Neural cell (in vitro differentiated cells): ENCODE measurements around the gene ANKRD13C. TPM values are rescaled to one million over a fixed set of nuclear protein-coding genes. Genes with fewer than 3 reads are reported as not detected.

Experiments
- H2AFZ ChIP-seq: fragments of 200-600, 300-800 bp; sonication (generic), shearing (Covaris generic); 2 replicates; pipeline ENCODE4 v1.6.0; 2014; ENCODE audit warnings: low read depth, mild to moderate bottlenecking, antibody characterized with exemption, low read length, moderate library complexity
- H3F3A ChIP-seq: fragments of 200-600 bp; shearing (Covaris generic); 2 replicates; pipeline ENCODE4 v1.6.1; 2016; ENCODE audit warnings: mild to moderate bottlenecking, moderate library complexity, mixed read lengths, antibody characterized with exemption, low read length; ENCODE audit not compliant: insufficient read depth, poor library complexity, severe bottlenecking
- H3K27ac ChIP-seq: fragments of 200-600, 300-800 bp; sonication (generic), shearing (Covaris generic); 2 replicates; pipeline ENCODE4 v1.5.1; 2014; ENCODE audit warnings: mild to moderate bottlenecking, low read length, moderate library complexity
- H3K27me3 ChIP-seq: fragments of 300-800, 200-600 bp; sonication (generic), shearing (Covaris generic); 2 replicates; pipeline ENCODE4 v1.6.0; 2014; ENCODE audit warnings: mild to moderate bottlenecking, low read depth, low read length, moderate library complexity; ENCODE audit not compliant: insufficient read depth
- H3K36me3 ChIP-seq: fragments of 300-800, 200-600 bp; sonication (generic), shearing (Covaris generic); 2 replicates; pipeline ENCODE4 v1.5.1; 2014; ENCODE audit warnings: mild to moderate bottlenecking, antibody characterized with exemption, low read length, moderate library complexity; ENCODE audit not compliant: insufficient read depth
- H3K4me2 ChIP-seq: fragments of 300-800, 200-600 bp; sonication (generic), shearing (Covaris generic); 2 replicates; pipeline ENCODE4 v1.6.0; 2014; ENCODE audit warnings: mild to moderate bottlenecking, low read length
- H3K4me3 ChIP-seq: fragments of 300-800, 200-600 bp; sonication (generic), shearing (Covaris generic); 2 replicates; pipeline ENCODE4 v1.5.1; 2014; ENCODE audit warnings: mild to moderate bottlenecking, low read length, moderate library complexity
- H3K79me2 ChIP-seq: fragments of 200-600 bp; shearing (Covaris generic); replicated peaks from 2 replicates; pipeline ENCODE4 v1.6.0; 2014; ENCODE audit warnings: mild to moderate bottlenecking, low read length, moderate library complexity; ENCODE audit not compliant: insufficient read depth
- H3K9ac ChIP-seq: fragments of 300-800, 200-600 bp; sonication (generic), shearing (Covaris generic); 2 replicates; pipeline ENCODE4 v1.6.1; 2016; ENCODE audit warnings: mild to moderate bottlenecking, low read length, mixed read lengths
- H3K9me2 ChIP-seq: fragments of 200-600 bp; shearing (Covaris generic); 2 replicates; pipeline ENCODE4 v1.6.1; 2016; ENCODE audit warnings: mild to moderate bottlenecking, low read length, mixed read lengths; ENCODE audit not compliant: insufficient read depth
- H3K9me3 ChIP-seq: fragments of 200-600, 300-800 bp; sonication (generic), shearing (Covaris generic); 2 replicates; pipeline ENCODE4 v1.6.1; 2016; ENCODE audit warnings: mild to moderate bottlenecking, mixed run types, low read length, moderate library complexity, mixed read lengths
- H4K20me1 ChIP-seq: fragments of 200-600 bp; shearing (Covaris generic); 2 replicates; pipeline ENCODE4 v1.6.1; 2016; ENCODE audit warnings: mild to moderate bottlenecking, mixed run types; ENCODE audit not compliant: insufficient read depth
- CTCF ChIP-seq: fragments of 450-650 bp; IDR thresholded peaks from 2 replicates; pipeline ENCODE4 v1.5.1; 2014; ENCODE audit warnings: antibody characterized with exemption, mild to moderate bottlenecking, moderate library complexity; ENCODE audit not compliant: poor library complexity, severe bottlenecking
- EP300 ChIP-seq: fragments of 450-650 bp; conservative IDR thresholded peaks from 2 replicates; pipeline ENCODE4 v1.6.1; 2014; ENCODE audit warnings: antibody characterized with exemption, mild to moderate bottlenecking, moderate library complexity; ENCODE audit not compliant: poor library complexity, severe bottlenecking
- MXI1 ChIP-seq: fragments of 450-650 bp; conservative IDR thresholded peaks from 2 replicates; pipeline ENCODE4 v1.6.1; 2014; ENCODE audit warnings: antibody characterized with exemption, mild to moderate bottlenecking; ENCODE audit not compliant: poor library complexity, severe bottlenecking
- POLR2AphosphoS5 ChIP-seq: IDR thresholded peaks from 2 replicates; pipeline ENCODE4 v1.6.1; 2012
- RAD21 ChIP-seq: fragments of 450-650 bp; conservative IDR thresholded peaks from 2 replicates; pipeline ENCODE4 v1.6.1; 2014; ENCODE audit warnings: antibody characterized with exemption, mild to moderate bottlenecking, moderate library complexity
- REST ChIP-seq: IDR thresholded peaks from 2 replicates; pipeline ENCODE4 v1.6.1; 2012; ENCODE audit warnings: borderline replicate concordance
- SMC3 ChIP-seq: fragments of 450-650 bp; conservative IDR thresholded peaks from 2 replicates; pipeline ENCODE4 v1.6.1; 2014; ENCODE audit warnings: antibody characterized with exemption, mild to moderate bottlenecking, moderate library complexity; ENCODE audit not compliant: poor library complexity
- TAF1 ChIP-seq: IDR thresholded peaks from 2 replicates; pipeline ENCODE4 v1.6.1; 2012; ENCODE audit warnings: low read depth
- polyA plus RNA-seq: library from polyadenylated mRNA; depleted of rRNA; stranded (reverse); fragments of >200 nt; gene quantifications from 2 replicates; pipeline ENCODE4 v1.2.3, GENCODE V29; 2014

Gene ANKRD13C
- polyA plus RNA-seq, 1 donor from 2014 or later: 53.3 TPM

- H3K36me3 ChIP-seq: no peaks in the 10 kb centered on the region
- H3K27ac ChIP-seq: peak overlapping the region; percentile 98
- peak overlapping the region; percentile 87 for H3K4me3 ChIP-seq
- H3K79me2 ChIP-seq: peaks cover 76% of the 10 kb centered on the region
- H3K9me3 ChIP-seq: no peaks in the 10 kb centered on the region
- TF ChIP-seq CTCF (no peak), REST (no peak)
- H3F3A ChIP-seq: peaks cover 10% of the 10 kb centered on the region
- H2AFZ ChIP-seq: peak overlapping the region; percentile 99
- peak overlapping the region; percentile 100 for H3K4me2 ChIP-seq
- H4K20me1 ChIP-seq: peaks cover 18% of the 10 kb centered on the region
- no peaks in the 10 kb centered on the region for H3K27me3 ChIP-seq
- H3K9ac ChIP-seq: peak overlapping the region; percentile 94
- H3K9me2 ChIP-seq: no peaks in the 10 kb centered on the region
Measured at GRCh38 chr1:70220517-70221237, 133.8 kb downstream of the ANKRD13C start.

- no peak overlapping the region for H3K4me3 ChIP-seq
- peak overlapping the region; percentile 98 for H3K27ac ChIP-seq
- H3K36me3 ChIP-seq: no peaks in the 10 kb centered on the region
- H3K27me3 ChIP-seq: no peaks in the 10 kb centered on the region
- H3K9me3 ChIP-seq: no peaks in the 10 kb centered on the region
- H3F3A ChIP-seq: peaks cover 10% of the 10 kb centered on the region
- H2AFZ ChIP-seq: no peak overlapping the region
- H3K4me2 ChIP-seq: no peak overlapping the region
- no peaks in the 10 kb centered on the region for H3K9me2 ChIP-seq
- H3K9ac ChIP-seq: no peak overlapping the region
- peaks cover 17% of the 10 kb centered on the region for H4K20me1 ChIP-seq
- H3K79me2 ChIP-seq: peaks cover 76% of the 10 kb centered on the region
- no peak for TF ChIP-seq POLR2AphosphoS5
- TF ChIP-seq TAF1: no peak
- no peak for TF ChIP-seq EP300
- no peak for TF ChIP-seq MXI1
- TF ChIP-seq RAD21: no peak
- no peak for TF ChIP-seq SMC3
- TF ChIP-seq CTCF: no peak
Measured at GRCh38 chr1:70220015-70220414, 134.5 kb downstream of the ANKRD13C start.
